ENCODE measurements around the gene KCTD21.
A peak's percentile ranks its signal among the peaks of the same experiment; 100 is the strongest.
"Not testable (repeated sequence)": the region's sequence is repeated elsewhere in the genome, so short reads cannot be mapped to it uniquely, and the experiment has no call there.

The KCTD21 gene

GRCh38 chr11:78175862-78176261 is 12.6 kb downstream of the KCTD21 start:
- not testable (repeated sequence) for DNase-seq (ENCODE audit: low read depth)

- DNase-seq (ENCODE audit: low read depth): no peak
Measured at GRCh38 chr11:78171951-78172350, 16.5 kb downstream of the KCTD21 start.

- no peak for DNase-seq (ENCODE audit: low read depth)
Measured at GRCh38 chr11:78170874-78171549, 17.4 kb downstream of the KCTD21 start.

- DNase-seq (ENCODE audit: low read depth): no peak
Measured at GRCh38 chr11:78170413-78170812, 18.0 kb downstream of the KCTD21 start.

GRCh38 chr11:78168539-78169477 is 19.6 kb downstream of the KCTD21 start:
- peak; percentile 88 for DNase-seq (ENCODE audit: low read depth)

DNA sequence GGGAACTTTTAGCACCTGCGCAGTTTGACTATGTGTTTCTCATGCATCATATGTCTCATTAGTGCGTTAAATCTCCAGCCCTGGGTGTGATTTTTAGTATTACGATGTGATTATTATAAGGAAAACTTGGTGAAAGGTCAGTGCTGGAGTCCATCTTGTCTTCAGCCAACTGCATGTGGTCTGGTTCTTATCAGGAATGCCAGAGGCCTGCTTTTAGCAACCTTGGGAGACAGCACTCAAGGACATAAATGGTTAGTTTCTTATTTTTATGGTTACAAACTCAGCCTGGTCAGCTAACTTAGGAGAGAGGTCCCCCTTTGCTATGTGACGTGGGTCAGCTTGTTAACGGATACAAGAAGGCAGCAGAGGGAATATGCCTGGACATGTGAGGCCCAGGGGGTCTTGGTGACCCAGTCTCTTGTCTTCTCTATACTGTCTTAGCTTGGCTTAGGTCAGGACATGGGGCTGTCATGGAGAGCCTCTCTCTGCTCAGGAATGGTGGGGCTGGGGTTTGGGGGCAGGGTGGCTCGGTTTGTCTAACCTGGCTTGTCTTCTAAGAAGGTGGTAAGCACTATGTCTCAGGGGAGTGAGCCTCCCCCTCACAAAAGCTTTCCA is 21.5 kb downstream of the KCTD21 start:
- DNase-seq (ENCODE audit: low read depth): no peak

DNA sequence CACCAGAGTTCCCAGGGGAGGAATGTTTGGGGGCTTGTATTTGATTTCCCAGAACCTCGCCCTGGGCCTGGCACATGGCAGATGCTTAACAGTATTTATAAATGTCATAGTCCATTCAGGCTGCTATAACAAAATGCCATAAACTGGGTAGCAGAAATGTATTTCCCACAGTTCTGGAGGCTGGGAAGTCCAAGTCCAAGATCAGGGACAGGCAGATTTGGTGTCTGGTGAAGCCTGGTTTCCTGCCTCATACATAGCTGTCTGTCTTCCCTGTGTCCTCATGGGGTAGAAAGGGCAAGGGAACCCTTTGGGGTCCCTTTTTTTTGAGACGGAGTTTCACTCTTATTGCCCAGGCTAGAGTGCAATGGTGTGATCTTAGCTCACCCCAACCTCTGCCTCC is 24.0 kb downstream of the KCTD21 start:
- DNase-seq (ENCODE audit: low read depth): no peak

DNA sequence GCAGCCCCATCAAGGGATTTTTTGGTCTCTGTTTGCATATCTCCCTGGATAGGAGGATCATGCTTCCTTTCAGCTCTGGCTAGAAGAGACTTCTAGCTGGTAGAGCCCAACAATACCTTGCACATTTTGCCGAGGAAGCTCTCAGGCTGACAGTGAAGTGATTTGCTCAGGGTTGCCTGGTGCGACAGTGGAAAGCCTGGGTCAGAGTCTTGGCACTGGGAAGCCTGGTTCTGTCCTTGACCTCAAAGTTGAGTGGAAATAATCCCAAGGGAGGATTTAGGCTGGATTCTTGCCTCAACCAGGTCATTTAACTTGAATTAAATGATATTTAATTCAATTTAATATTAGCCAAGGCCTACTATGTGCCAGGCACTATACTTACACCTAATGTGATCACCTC is 24.6 kb downstream of the KCTD21 start:
- no peak for DNase-seq (ENCODE audit: low read depth)

DNA sequence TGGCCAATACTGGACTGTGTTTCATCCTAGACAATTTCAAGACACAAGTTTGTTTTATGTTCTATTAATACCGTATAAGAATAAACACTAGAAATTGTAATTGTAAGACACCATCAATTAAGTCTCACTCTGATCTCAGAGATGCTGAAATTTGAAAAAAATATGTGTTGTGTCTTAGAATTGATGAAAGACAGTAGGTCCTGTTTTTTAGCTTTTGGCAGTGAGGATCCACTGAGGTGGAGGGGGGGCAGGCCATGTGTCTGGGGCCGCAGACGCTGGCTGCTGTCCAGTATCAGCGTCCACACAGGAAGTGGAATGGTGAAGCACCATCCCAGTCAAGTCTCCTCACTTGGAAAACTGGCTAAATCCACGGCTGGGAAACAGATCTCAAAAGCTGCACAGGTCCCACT is 26.5 kb downstream of the KCTD21 start:
- DNase-seq (ENCODE audit: low read depth): no peak

DNA sequence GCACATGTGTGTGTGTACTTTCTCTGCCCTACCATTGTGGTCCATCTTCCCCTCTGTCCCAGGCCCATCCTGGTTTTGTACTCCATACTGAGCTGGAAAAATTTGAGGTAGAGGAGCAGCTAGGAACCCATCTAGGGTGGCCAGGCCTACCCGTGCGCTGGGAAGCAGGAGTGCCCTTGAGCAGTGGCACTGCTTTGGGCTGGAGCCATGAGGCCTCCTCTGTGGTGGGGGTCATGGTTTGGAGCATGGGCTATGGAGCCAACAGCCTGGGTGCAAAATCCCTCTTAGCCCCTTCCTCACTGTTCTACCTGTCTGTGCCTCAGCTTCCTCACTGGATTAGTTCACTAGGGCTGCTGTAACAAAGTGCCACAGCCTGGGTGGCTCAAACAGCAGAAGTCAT is 27.1 kb downstream of the KCTD21 start:
- no peak for DNase-seq (ENCODE audit: low read depth)

GRCh38 chr11:78160557-78160956 is 27.9 kb downstream of the KCTD21 start:
- no peak for DNase-seq (ENCODE audit: low read depth)

GRCh38 chr11:78158987-78159652 is 29.3 kb downstream of the KCTD21 start:
- no peak for DNase-seq (ENCODE audit: low read depth)

- peak; percentile 6 for DNase-seq (ENCODE audit: low read depth)
Measured at GRCh38 chr11:78156127-78156844, 32.1 kb downstream of the KCTD21 start.

- DNase-seq (ENCODE audit: low read depth): no peak
Measured at GRCh38 chr11:78151804-78152203, 36.6 kb downstream of the KCTD21 start.

- DNase-seq (ENCODE audit: low read depth): no peak
Measured at GRCh38 chr11:78150754-78151153, 37.7 kb downstream of the KCTD21 start.

- DNase-seq (ENCODE audit: low read depth): no peak
Measured at GRCh38 chr11:78150346-78150745, 38.1 kb downstream of the KCTD21 start.

GRCh38 chr11:78149646-78150045 is 38.8 kb downstream of the KCTD21 start:
- peak; percentile 64 for DNase-seq (ENCODE audit: low read depth)

DNA sequence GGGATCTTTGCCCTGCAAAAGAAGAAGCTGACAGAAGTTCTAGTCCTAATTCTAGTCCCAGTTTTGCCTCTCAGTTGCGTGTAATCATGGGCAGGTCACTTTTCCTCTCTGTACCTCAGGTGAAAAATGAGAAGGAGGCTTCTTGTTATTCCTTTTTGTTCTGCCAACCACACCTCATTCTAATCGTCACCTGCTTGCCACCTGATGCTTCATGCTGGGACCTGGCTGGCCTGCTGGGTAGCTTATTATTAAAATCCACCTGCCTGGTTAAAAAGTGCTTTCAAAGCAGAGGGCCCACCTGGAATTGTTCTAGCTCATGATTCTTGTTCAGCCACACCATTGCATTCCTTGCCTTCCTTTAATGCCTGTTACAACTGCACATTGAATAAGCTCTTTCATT is 40.6 kb downstream of the KCTD21 start:
- no peak for DNase-seq (ENCODE audit: low read depth)

DNA sequence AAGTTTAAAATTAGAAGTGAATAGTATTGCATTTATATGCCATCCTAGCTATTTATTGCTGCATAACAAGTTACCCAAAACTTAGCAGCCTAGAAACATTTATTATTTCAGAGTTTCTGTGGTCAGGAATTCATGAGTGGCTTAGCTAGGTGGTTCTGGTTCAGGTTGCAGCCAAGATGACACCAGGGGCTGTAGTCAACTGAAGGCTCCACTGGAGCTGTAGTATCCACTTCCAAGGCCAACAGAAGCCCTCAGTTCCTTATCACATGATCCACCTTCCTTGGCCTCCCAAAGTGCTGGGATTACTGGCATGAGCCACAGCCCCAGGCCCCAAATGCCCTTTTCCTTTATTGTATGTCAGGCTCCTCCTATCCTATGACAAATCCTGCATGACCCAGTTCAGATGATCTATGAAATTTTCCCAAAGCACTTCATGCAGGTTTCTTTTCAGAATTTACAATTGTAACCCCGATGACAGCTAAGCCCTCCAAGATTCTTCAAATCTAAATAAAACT is 42.9 kb downstream of the KCTD21 start:
- no peak for DNase-seq (ENCODE audit: low read depth)

GRCh38 chr11:78140392-78141077 is 47.9 kb downstream of the KCTD21 start:
- DNase-seq (ENCODE audit: low read depth): no peak

All from fibroblast of the conjunctiva (primary cell).